Measurements from ENCODE around the gene OPN4.

GRCh38 chr10:86662186-86663045 is 8.1 kb downstream of the OPN4 start:
- TF ChIP-seq, protein P1, sequence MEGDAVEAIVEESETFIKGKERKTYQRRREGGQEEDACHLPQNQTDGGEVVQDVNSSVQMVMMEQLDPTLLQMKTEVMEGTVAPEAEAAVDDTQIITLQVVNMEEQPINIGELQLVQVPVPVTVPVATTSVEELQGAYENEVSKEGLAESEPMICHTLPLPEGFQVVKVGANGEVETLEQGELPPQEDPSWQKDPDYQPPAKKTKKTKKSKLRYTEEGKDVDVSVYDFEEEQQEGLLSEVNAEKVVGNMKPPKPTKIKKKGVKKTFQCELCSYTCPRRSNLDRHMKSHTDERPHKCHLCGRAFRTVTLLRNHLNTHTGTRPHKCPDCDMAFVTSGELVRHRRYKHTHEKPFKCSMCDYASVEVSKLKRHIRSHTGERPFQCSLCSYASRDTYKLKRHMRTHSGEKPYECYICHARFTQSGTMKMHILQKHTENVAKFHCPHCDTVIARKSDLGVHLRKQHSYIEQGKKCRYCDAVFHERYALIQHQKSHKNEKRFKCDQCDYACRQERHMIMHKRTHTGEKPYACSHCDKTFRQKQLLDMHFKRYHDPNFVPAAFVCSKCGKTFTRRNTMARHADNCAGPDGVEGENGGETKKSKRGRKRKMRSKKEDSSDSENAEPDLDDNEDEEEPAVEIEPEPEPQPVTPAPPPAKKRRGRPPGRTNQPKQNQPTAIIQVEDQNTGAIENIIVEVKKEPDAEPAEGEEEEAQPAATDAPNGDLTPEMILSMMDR (IDR thresholded peaks at IDR 0.05): no peak
- TF ChIP-seq POLR2A (IDR thresholded peaks at IDR 0.05) (no peak), POLR2AphosphoS5 (IDR thresholded peaks at IDR 0.05) (no peak)
